ENCODE data around the gene JMY. TPM values are rescaled to one million over a fixed set of nuclear protein-coding genes. Genes with fewer than 3 reads are reported as not detected.

JMY gene
- total and polyA plus RNA-seq, 7 experiments from 2014 or later: 6.5 to 47.0 (median 23.3) TPM

DNA sequence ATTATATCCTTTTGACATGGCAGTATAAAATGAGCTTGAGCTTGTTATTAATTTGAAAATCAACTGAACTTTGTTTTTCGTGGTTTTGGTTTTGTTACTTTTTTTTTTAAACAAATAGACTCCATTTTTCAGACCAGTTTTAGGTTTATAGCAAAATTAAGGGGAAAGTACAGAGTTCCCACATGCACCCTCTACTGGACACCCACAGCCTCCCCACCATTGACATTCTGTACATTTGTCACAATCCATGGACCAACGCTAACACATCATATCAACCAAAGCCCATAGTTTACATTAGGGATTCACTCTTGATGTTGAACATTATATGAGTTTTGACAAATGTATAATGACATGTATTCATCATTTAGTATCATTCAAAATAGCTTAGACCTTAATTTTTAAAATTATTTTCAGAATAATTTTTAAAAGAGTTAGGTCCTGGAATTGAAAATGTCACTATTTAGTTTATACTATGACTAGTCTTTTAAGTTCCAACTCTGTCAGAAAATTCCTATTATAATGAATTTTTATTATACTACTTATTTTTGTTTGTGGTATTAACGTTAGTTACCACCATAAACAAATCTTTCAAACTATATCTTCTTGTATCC is 35.3 kb upstream of the JMY start:
- peak; percentile 51 for ATAC-seq
- DNase-seq: peak in 1 of 9 donors; percentile 3
- intact Hi-C loops (cut with micrococcal nuclease): loop anchor here in 1 of 2 donors (5.0 kb wide), 1 partner anchor 68 kb away; no protein-coding TSS in a partner anchor

DNA sequence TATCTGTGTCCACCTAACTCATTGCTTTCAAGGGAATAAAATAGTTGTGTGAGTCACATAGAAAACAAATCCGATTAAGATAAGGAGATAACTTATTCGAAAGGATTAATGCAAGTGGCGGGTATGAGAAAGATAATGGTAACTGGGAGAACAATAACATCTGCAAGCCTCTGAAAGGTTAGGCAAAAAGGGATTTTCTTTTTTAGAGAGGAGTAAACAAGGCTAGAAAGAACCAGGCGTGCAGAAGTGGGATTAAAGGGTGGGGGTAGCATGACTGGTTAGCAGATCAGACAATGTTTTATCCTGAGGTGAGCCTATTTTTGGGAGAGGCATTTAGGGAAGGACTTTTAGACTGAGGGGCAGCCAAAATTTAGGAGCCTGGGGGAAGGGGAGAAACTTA is 34.7 kb upstream of the JMY start:
- POLR2A ChIA-PET: no interaction called here
- H3K27me3 Mint-ChIP-seq: no peaks in the 10 kb centered on the region
- no peaks in the 10 kb centered on the region for H3K9me3 ChIP-seq (ENCODE audit: control insufficient read depth in 2 of 3, low read length in 3 of 3)
- H3K27ac Mint-ChIP-seq: no peak overlapping the region
- ATAC-seq (no peak), DNase-seq (no peak)
- H3K9me3 Mint-ChIP-seq: no peaks in the 10 kb centered on the region
- no peaks in the 10 kb centered on the region for H3K4me1 Mint-ChIP-seq
- H3K36me3 Mint-ChIP-seq: peaks cover 0 to 9% (median 0%) of the 10 kb centered on the region in 5 donors
- H3K36me3 ChIP-seq (ENCODE audit: control insufficient read depth in 2 of 3, insufficient read depth in 3 of 3, low read length in 3 of 3): no peaks in the 10 kb centered on the region
- no peaks in the 10 kb centered on the region for H3K4me1 ChIP-seq (ENCODE audit: control insufficient read depth in 2 of 2, insufficient read depth in 2 of 2, low read length in 2 of 2)
- CTCF ChIA-PET: no interaction called here
- intact Hi-C loops (cut with micrococcal nuclease): loop anchor here in 1 of 2 donors (5.0 kb wide), 1 partner anchor 69 kb away; no protein-coding TSS in a partner anchor
- H3K4me3 ChIP-seq (ENCODE audit: low read length): no peak overlapping the region
- H3K4me3 Mint-ChIP-seq: no peak overlapping the region
- no peaks in the 10 kb centered on the region for H3K27me3 ChIP-seq (ENCODE audit: control insufficient read depth in 2 of 2, insufficient read depth in 2 of 2, low read length in 2 of 2)
- H3K27ac ChIP-seq (ENCODE audit: low read depth, low read length): no peak overlapping the region

More for the DNA sequence above, 35.3 kb upstream of the JMY start:
- Mint-ChIP-seq H3K27ac (no peak overlapping the region), H3K4me3 (no peak overlapping the region), H3K27me3 (no peaks in the 10 kb centered on the region), H3K36me3 (peaks cover 0 to 9% (median 0%) of the 10 kb centered on the region in 5 donors), H3K9me3 (no peaks in the 10 kb centered on the region), H3K4me1 (no peaks in the 10 kb centered on the region)
- POLR2A ChIA-PET: no interaction called here
- no peaks in the 10 kb centered on the region for H3K27me3 ChIP-seq (ENCODE audit: control insufficient read depth in 2 of 2, insufficient read depth in 2 of 2, low read length in 2 of 2)
- H3K4me3 ChIP-seq (ENCODE audit: low read length): no peak overlapping the region
- H3K4me1 ChIP-seq (ENCODE audit: control insufficient read depth in 2 of 2, insufficient read depth in 2 of 2, low read length in 2 of 2): no peaks in the 10 kb centered on the region
- CTCF ChIA-PET: interaction anchor here (0.6 to 0.8 kb wide), 4 partner anchors 37 to 834 kb away, joined by 3 to 4 read pairs (median 3); no protein-coding TSS in a partner anchor
- no peak overlapping the region for H3K27ac ChIP-seq (ENCODE audit: low read depth, low read length)
- H3K9me3 ChIP-seq (ENCODE audit: control insufficient read depth in 2 of 3, low read length in 3 of 3): no peaks in the 10 kb centered on the region
- no peaks in the 10 kb centered on the region for H3K36me3 ChIP-seq (ENCODE audit: control insufficient read depth in 2 of 3, insufficient read depth in 3 of 3, low read length in 3 of 3)

DNA sequence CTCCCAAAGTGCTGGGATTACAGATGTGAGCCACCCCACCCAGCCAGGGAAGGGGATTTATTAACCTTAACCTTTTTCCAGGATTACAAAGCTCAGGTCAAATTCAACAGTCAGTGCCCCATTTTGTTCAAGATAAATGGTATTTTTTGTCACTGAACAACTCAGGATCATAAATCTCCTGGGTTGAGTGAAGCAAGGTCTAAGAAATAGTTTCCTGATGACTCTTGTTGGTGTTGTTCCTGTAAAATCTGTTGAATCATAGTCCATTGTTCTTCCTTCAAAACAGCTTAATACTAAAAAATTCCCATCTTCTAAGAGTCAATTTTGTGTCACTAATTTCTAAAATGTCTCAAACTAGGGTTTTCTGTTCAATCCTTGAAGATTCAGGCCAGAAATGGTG is 33.9 kb upstream of the JMY start:
- Histone ChIP-seq H3K27ac (ENCODE audit: low read depth, low read length) (no peak overlapping the region), H3K27me3 (ENCODE audit: control insufficient read depth in 2 of 2, insufficient read depth in 2 of 2, low read length in 2 of 2) (no peaks in the 10 kb centered on the region), H3K4me3 (ENCODE audit: low read length) (no peak overlapping the region), H3K4me1 (ENCODE audit: control insufficient read depth in 2 of 2, insufficient read depth in 2 of 2, low read length in 2 of 2) (no peaks in the 10 kb centered on the region), H3K9me3 (ENCODE audit: control insufficient read depth in 2 of 3, low read length in 3 of 3) (no peaks in the 10 kb centered on the region), H3K36me3 (ENCODE audit: control insufficient read depth in 2 of 3, insufficient read depth in 3 of 3, low read length in 3 of 3) (no peaks in the 10 kb centered on the region)
- ChIA-PET CTCF (no interaction called here), POLR2A (no interaction called here)
- Mint-ChIP-seq H3K4me3 (no peak overlapping the region), H3K27me3 (no peaks in the 10 kb centered on the region), H3K36me3 (peaks cover 0 to 9% (median 0%) of the 10 kb centered on the region in 5 donors), H3K27ac (no peak overlapping the region), H3K4me1 (no peaks in the 10 kb centered on the region), H3K9me3 (no peaks in the 10 kb centered on the region)
- intact Hi-C loops (cut with micrococcal nuclease): loop anchor here in 1 of 2 donors (5.0 kb wide), 1 partner anchor 70 kb away; no protein-coding TSS in a partner anchor
- ATAC-seq (no peak), DNase-seq (no peak)

DNA sequence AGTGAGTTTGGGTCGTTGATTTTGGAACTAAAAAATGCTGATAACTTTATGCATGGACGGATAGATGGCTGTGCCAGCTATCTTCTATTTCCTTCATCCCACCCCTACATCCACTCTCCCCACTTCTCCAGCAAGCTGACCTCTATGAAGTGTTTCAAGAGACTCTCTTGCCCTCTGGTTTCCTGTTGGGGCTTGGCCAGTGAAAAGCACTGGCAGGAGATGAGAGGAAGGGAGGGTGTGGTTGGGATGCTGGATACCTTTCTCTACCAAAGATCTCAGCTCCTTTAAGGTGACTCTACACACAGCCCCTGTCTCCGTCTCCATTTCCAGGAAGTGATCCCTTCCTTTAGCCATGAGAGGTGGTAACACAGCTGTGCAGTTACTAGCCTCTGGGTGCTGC is 30.0 kb upstream of the JMY start:
- H3K4me1 ChIP-seq (ENCODE audit: control insufficient read depth in 2 of 2, insufficient read depth in 2 of 2, low read length in 2 of 2): no peaks in the 10 kb centered on the region
- no peak overlapping the region for H3K4me3 ChIP-seq (ENCODE audit: low read length)
- H3K9me3 ChIP-seq (ENCODE audit: control insufficient read depth in 2 of 3, low read length in 3 of 3): no peaks in the 10 kb centered on the region
- no peaks in the 10 kb centered on the region for H3K9me3 Mint-ChIP-seq
- no peaks in the 10 kb centered on the region for H3K36me3 ChIP-seq (ENCODE audit: control insufficient read depth in 2 of 3, insufficient read depth in 3 of 3, low read length in 3 of 3)
- DNase-seq: no peak
- ATAC-seq: no peak
- H3K27ac ChIP-seq (ENCODE audit: low read depth, low read length): no peak overlapping the region
- ChIA-PET POLR2A (no interaction called here), CTCF (interaction anchor here (1.5 kb wide), 1 partner anchor 73 kb away, joined by 4 read pairs; no protein-coding TSS in a partner anchor)
- H3K36me3 Mint-ChIP-seq: peaks cover 0 to 5% (median 0%) of the 10 kb centered on the region in 5 donors
- H3K27ac Mint-ChIP-seq: no peak overlapping the region
- no peaks in the 10 kb centered on the region for H3K27me3 ChIP-seq (ENCODE audit: control insufficient read depth in 2 of 2, insufficient read depth in 2 of 2, low read length in 2 of 2)
- intact Hi-C loops (cut with micrococcal nuclease): no loop called here
- no peaks in the 10 kb centered on the region for H3K27me3 Mint-ChIP-seq
- no peak overlapping the region for H3K4me3 Mint-ChIP-seq
- H3K4me1 Mint-ChIP-seq: no peaks in the 10 kb centered on the region

DNA sequence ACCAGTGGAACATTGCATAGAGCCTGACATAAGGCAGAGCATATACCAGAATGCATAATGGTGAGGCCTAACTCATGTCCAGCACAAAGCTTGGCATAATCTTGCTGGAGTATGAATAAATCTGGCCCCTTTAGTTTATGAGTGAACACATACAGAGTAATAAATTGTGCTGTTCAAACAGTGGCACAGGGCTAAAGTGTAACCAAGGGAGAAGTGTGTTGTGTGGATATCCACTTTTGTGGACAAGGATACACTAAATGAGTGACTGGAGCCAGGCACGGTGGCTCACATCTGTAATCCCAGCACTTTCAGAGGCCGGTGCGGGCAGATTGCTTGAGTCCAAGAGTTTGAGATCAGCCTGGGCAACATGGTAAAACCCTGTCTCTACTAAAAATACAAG is 29.4 kb upstream of the JMY start:
- no peaks in the 10 kb centered on the region for H3K4me1 ChIP-seq (ENCODE audit: control insufficient read depth in 2 of 2, insufficient read depth in 2 of 2, low read length in 2 of 2)
- H3K27ac Mint-ChIP-seq: no peak overlapping the region
- H3K4me1 Mint-ChIP-seq: no peaks in the 10 kb centered on the region
- H3K27ac ChIP-seq (ENCODE audit: low read depth, low read length): no peak overlapping the region
- intact Hi-C loops (cut with micrococcal nuclease): no loop called here
- peaks cover 0 to 4% (median 0%) of the 10 kb centered on the region in 5 donors for H3K36me3 Mint-ChIP-seq
- H3K4me3 Mint-ChIP-seq: no peak overlapping the region
- H3K27me3 Mint-ChIP-seq: no peaks in the 10 kb centered on the region
- DNase-seq (no peak), ATAC-seq (no peak)
- no peaks in the 10 kb centered on the region for H3K36me3 ChIP-seq (ENCODE audit: control insufficient read depth in 2 of 3, insufficient read depth in 3 of 3, low read length in 3 of 3)
- no peak overlapping the region for H3K4me3 ChIP-seq (ENCODE audit: low read length)
- no peaks in the 10 kb centered on the region for H3K9me3 ChIP-seq (ENCODE audit: control insufficient read depth in 2 of 3, low read length in 3 of 3)
- POLR2A ChIA-PET: no interaction called here
- H3K9me3 Mint-ChIP-seq: no peaks in the 10 kb centered on the region
- H3K27me3 ChIP-seq (ENCODE audit: control insufficient read depth in 2 of 2, insufficient read depth in 2 of 2, low read length in 2 of 2): no peaks in the 10 kb centered on the region
- CTCF ChIA-PET: interaction anchor here (1.5 kb wide), 1 partner anchor 73 kb away, joined by 4 read pairs; no protein-coding TSS in a partner anchor

DNA sequence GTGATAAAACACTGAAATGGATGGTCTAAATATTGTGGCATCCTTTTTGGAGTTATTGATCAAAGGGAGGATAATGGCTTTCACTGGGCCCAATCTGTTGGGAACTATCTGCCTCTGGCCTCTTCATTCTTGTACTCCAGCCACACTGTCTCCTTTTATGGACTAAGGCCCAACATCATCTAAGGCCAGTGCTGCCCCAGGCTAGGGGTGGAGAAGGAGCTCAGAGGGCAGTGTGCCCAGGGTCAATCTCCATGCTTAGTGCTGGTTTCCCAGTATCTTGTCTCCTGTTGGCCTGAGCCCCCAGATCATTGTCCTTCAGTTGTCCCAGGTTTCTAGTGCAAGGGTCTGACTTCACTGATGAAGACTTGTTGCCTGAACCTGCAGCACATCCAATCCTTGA is 26.4 kb upstream of the JMY start:
- ChIA-PET CTCF (no interaction called here), POLR2A (no interaction called here)
- H3K4me3 ChIP-seq (ENCODE audit: low read length): no peak overlapping the region
- no peak overlapping the region for H3K27ac ChIP-seq (ENCODE audit: low read depth, low read length)
- H3K9me3 ChIP-seq (ENCODE audit: control insufficient read depth in 2 of 3, low read length in 3 of 3): no peaks in the 10 kb centered on the region
- Mint-ChIP-seq H3K4me3 (no peak overlapping the region), H3K4me1 (no peaks in the 10 kb centered on the region), H3K9me3 (peaks cover 0 to 1% (median 0%) of the 10 kb centered on the region in 11 donors), H3K36me3 (peaks cover 0 to 6% (median 4%) of the 10 kb centered on the region in 5 donors), H3K27ac (no peak overlapping the region), H3K27me3 (no peaks in the 10 kb centered on the region)
- H3K36me3 ChIP-seq (ENCODE audit: control insufficient read depth in 2 of 3, insufficient read depth in 3 of 3, low read length in 3 of 3): no peaks in the 10 kb centered on the region
- H3K27me3 ChIP-seq (ENCODE audit: control insufficient read depth in 2 of 2, insufficient read depth in 2 of 2, low read length in 2 of 2): no peaks in the 10 kb centered on the region
- ATAC-seq (no peak), DNase-seq (no peak)
- no peaks in the 10 kb centered on the region for H3K4me1 ChIP-seq (ENCODE audit: control insufficient read depth in 2 of 2, insufficient read depth in 2 of 2, low read length in 2 of 2)
- intact Hi-C loops (cut with micrococcal nuclease): no loop called here

Measured in naive thymus-derived CD4-positive, alpha-beta T cell (primary cell).